CD14-positive monocyte (primary cell): ENCODE measurements around the gene CHMP1A. TPM values are rescaled to one million over a fixed set of nuclear protein-coding genes. Genes with fewer than 3 reads are reported as not detected.

ENCODE experiments used
- DNase-seq, 3 donors: peaks; one replicate each; pipeline ENCODE4 v3.0.0-alpha.2; 2011 to 2022
- H2AFZ ChIP-seq: 2 replicates; pipeline ENCODE4 v1.6.0; 2012; ENCODE audit warnings: mild to moderate bottlenecking, low read depth, low read length, inconsistent platforms; ENCODE audit not compliant: insufficient read depth, poor library complexity, severe bottlenecking
- H3K27ac ChIP-seq, 2 donors: 1 replicate in 1 of 2; 2 replicates in 1 of 2; pipeline ENCODE4 v1.5.1; 2012 to 2013; ENCODE audit warnings: low read length in 2 of 2, control low read depth in 1 of 2, inconsistent platforms in 1 of 2, low read depth in 1 of 2, mild to moderate bottlenecking in 1 of 2
- H3K27me3 ChIP-seq, 2 donors: one replicate each; pipeline versions ENCODE4 v1.6.0 to v1.6.1; 2011 to 2013; ENCODE audit warnings: low read length in 2 of 2; ENCODE audit not compliant: control insufficient read depth in 2 of 2, insufficient read depth in 2 of 2
- H3K36me3 ChIP-seq, 2 donors: replicated peaks in 1 of 2; 1 replicate in 1 of 2; 2 replicates in 1 of 2; pipeline versions ENCODE4 v1.5.1 to v1.6.1; 2012 to 2013; ENCODE audit warnings: low read length in 2 of 2, control low read depth in 1 of 2, inconsistent platforms in 1 of 2, mild to moderate bottlenecking in 1 of 2; ENCODE audit not compliant: insufficient read depth in 2 of 2, control insufficient read depth in 1 of 2
- H3K4me1 ChIP-seq, 2 donors: 1 replicate in 1 of 2; 2 replicates in 1 of 2; pipeline versions ENCODE4 v1.5.1 to v1.6.1; 2012 to 2013; ENCODE audit warnings: low read length in 2 of 2, control low read depth in 1 of 2, inconsistent platforms in 1 of 2, mild to moderate bottlenecking in 1 of 2, moderate library complexity in 1 of 2; ENCODE audit not compliant: insufficient read depth in 2 of 2, control insufficient read depth in 1 of 2
- H3K4me2 ChIP-seq: replicated peaks from 2 replicates; pipeline ENCODE3; 2012; ENCODE audit warnings: low read length, moderate library complexity, mild to moderate bottlenecking; ENCODE audit not compliant: poor library complexity, severe bottlenecking; ENCODE audit errors: extremely low read depth
- H3K4me3 ChIP-seq, 3 experiments: fragments of 200-600 bp in 1 of 3; sonication (generic) in 1 of 3; replicated peaks in 1 of 3; 1 replicate in 2 of 3; 2 replicates in 1 of 3; pipeline ENCODE4 v1.5.1; 2011 to 2013; ENCODE audit warnings: low read length in 3 of 3, mild to moderate bottlenecking in 3 of 3, control low read depth in 2 of 3, low read depth in 2 of 3, inconsistent platforms in 1 of 3, moderate library complexity in 1 of 3
- H3K79me2 ChIP-seq: 2 replicates; pipeline ENCODE4 v1.6.0; 2012; ENCODE audit warnings: mild to moderate bottlenecking, control low read depth, inconsistent platforms, low read length, moderate library complexity; ENCODE audit not compliant: insufficient read depth
- H3K9ac ChIP-seq: 2 replicates; pipeline ENCODE4 v1.6.0; 2017; ENCODE audit warnings: low read length, mild to moderate bottlenecking; ENCODE audit not compliant: insufficient read depth, poor library complexity, severe bottlenecking
- H3K9me3 ChIP-seq, 2 donors: replicated peaks in 1 of 2; 1 replicate in 1 of 2; 2 replicates in 1 of 2; pipeline versions ENCODE4 v1.5.1 to v1.6.1; 2012 to 2013; ENCODE audit warnings: low read length in 2 of 2, control low read depth in 1 of 2; ENCODE audit not compliant: control insufficient read depth in 1 of 2, insufficient read depth in 1 of 2
- H4K20me1 ChIP-seq: 2 replicates; pipeline ENCODE4 v1.6.0; 2012; ENCODE audit warnings: mild to moderate bottlenecking, low read length, control low read depth, moderate library complexity; ENCODE audit not compliant: insufficient read depth
- H3K27ac Mint-ChIP-seq, 7 donors: one replicate each; pipeline ENCODE4 v1.8.0; 2020; ENCODE audit warnings: mild to moderate bottlenecking in 7 of 7, mixed read lengths in 7 of 7, moderate library complexity in 6 of 7, inconsistent platforms in 2 of 7
- H3K27me3 Mint-ChIP-seq, 3 donors: one replicate each; pipeline ENCODE4 v1.8.0; 2021 to 2022; ENCODE audit warnings: low read depth in 3 of 3, mild to moderate bottlenecking in 3 of 3, mixed read lengths in 3 of 3, moderate library complexity in 3 of 3, inconsistent platforms in 1 of 3
- H3K36me3 Mint-ChIP-seq, 2 donors: one replicate each; pipeline ENCODE4 v1.8.0; 2020; ENCODE audit warnings: mixed read lengths in 2 of 2, inconsistent platforms in 1 of 2, mild to moderate bottlenecking in 1 of 2
- H3K4me1 Mint-ChIP-seq: one replicate; pipeline ENCODE4 v1.8.0; 2020; ENCODE audit warnings: mild to moderate bottlenecking, mixed read lengths
- H3K4me3 Mint-ChIP-seq, 2 donors: one replicate each; pipeline ENCODE4 v1.8.0; 2020; ENCODE audit warnings: mild to moderate bottlenecking in 2 of 2, mixed read lengths in 2 of 2, moderate library complexity in 1 of 2
- H3K9me3 Mint-ChIP-seq, 7 donors: one replicate each; pipeline ENCODE4 v1.8.0; 2020 to 2022; ENCODE audit warnings: mixed read lengths in 7 of 7, mild to moderate bottlenecking in 6 of 7, moderate library complexity in 6 of 7, inconsistent platforms in 2 of 7
- WGBS: methylation state at CpG from one replicate; pipeline ENCODE4 v1.1.5; 2013; ENCODE audit warnings: missing lambda C conversion rate; ENCODE audit not compliant: insufficient coverage; 5-methylcytosine and 5-hydroxymethylcytosine counted together
- intact Hi-C, 2 donors: fragments of 100-400 bp; cut with micrococcal nuclease; formaldehyde crosslinking; loops; one replicate each; pipeline versions ENCODE4 v1.15.0 to v1.15.1; 2023
- polyA plus RNA-seq, 3 donors: library from polyadenylated mRNA; depleted of rRNA in 1 of 3; unstranded in 2 of 3; stranded (reverse) in 1 of 3; fragments of 300-500 nt in 2 of 3; fragments of >200 nt in 1 of 3; fragmentation: Illumina TruSeq in 2 of 3; gene quantifications; 1 replicate in 2 of 3; 2 replicates in 1 of 3; pipeline ENCODE4 v1.2.3, GENCODE V29; 2012 to 2021
- TF ChIP-seq, protein P1 (sequence below): fragments of 200-600 bp; IDR thresholded peaks from one replicate; pipeline ENCODE4 v1.8.0; 2022; ENCODE audit warnings: antibody characterized with exemption, mild to moderate bottlenecking

CHMP1A gene
- polyA plus RNA-seq, 3 donors: 57.3 to 85.7 (median 76.6) TPM

DNA sequence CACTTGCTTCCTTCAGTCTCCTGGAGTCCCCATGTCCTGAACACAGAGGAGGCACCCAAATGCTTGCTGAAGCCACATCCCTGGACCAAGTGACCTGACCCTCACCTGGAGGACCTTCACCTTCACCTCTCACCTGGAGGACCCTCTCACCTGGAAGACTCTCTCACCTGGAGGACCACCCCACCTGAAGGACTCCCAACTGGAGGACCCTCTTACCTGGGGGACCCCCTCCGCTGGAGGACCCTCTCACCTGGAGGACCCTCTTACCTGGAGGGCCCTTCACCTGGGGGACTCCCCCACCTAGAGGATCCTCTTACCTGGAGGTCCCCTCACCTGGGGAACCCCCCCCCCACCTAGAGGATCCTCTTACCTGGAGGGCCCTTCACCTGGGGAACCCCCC is 28.4 kb upstream of the CHMP1A start:
- Histone ChIP-seq H3K4me1 (peaks cover 10 to 17% of the 10 kb centered on the region in 2 donors), H3K27ac (no peak overlapping the region), H2AFZ (no peak overlapping the region), H4K20me1 (no peaks in the 10 kb centered on the region), H3K79me2 (peaks cover 25% of the 10 kb centered on the region), H3K36me3 (peaks cover 10 to 20% of the 10 kb centered on the region in 2 donors), H3K4me2 (peak overlapping the region; percentile 99), H3K4me3 (peak overlapping the region in 1 of 3 experiments; percentile 97), H3K9me3 (peaks cover 0 to 20% of the 10 kb centered on the region in 2 donors), H3K27me3 (no peaks in the 10 kb centered on the region), H3K9ac (no peak overlapping the region)
- DNase-seq: no peak
- H3K4me1 Mint-ChIP-seq: peaks cover 9% of the 10 kb centered on the region
- H3K4me3 Mint-ChIP-seq: no peak overlapping the region
- peaks cover 10 to 27% (median 19%) of the 10 kb centered on the region in 7 donors for H3K9me3 Mint-ChIP-seq
- TF ChIP-seq, protein P1, sequence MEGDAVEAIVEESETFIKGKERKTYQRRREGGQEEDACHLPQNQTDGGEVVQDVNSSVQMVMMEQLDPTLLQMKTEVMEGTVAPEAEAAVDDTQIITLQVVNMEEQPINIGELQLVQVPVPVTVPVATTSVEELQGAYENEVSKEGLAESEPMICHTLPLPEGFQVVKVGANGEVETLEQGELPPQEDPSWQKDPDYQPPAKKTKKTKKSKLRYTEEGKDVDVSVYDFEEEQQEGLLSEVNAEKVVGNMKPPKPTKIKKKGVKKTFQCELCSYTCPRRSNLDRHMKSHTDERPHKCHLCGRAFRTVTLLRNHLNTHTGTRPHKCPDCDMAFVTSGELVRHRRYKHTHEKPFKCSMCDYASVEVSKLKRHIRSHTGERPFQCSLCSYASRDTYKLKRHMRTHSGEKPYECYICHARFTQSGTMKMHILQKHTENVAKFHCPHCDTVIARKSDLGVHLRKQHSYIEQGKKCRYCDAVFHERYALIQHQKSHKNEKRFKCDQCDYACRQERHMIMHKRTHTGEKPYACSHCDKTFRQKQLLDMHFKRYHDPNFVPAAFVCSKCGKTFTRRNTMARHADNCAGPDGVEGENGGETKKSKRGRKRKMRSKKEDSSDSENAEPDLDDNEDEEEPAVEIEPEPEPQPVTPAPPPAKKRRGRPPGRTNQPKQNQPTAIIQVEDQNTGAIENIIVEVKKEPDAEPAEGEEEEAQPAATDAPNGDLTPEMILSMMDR: no peak
- no CpG with 5 or more reads among the region's 1 CpG for WGBS
- intact Hi-C loops: no loop called here
- H3K36me3 Mint-ChIP-seq: peaks cover 11 to 19% of the 10 kb centered on the region in 2 donors
- H3K27me3 Mint-ChIP-seq: peaks cover 0 to 3% (median 0%) of the 10 kb centered on the region in 3 donors
- H3K27ac Mint-ChIP-seq: peak overlapping the region in 6 of 7 donors; percentile 28 to 77 (median 57)

DNA sequence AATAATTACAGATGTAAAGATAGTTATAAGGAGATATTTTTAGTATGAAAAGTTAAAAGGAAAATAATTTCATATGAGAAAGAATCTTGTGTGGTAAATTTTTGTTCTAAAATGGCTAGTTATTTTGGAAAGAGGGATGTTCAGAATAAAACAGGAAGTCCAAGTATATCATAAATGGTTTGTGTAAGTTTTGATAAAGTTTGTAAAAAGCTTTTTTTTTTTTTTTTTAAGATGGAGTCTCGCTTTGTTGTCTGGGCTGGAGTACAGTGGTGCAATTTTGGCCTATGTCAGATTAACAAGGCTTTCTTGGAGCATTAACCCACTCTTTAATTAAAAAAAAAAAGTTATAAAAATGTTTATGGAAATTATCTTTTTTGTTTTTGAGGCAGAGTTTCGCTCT is 20.8 kb upstream of the CHMP1A start:
- H3K9me3 Mint-ChIP-seq: peaks cover 6 to 56% (median 38%) of the 10 kb centered on the region in 7 donors
- 100% methylated on average over 1 of the region's 2 CpGs for WGBS
- Histone ChIP-seq H3K9ac (no peak overlapping the region), H3K4me3 (no peak overlapping the region), H3K27me3 (no peaks in the 10 kb centered on the region), H4K20me1 (no peaks in the 10 kb centered on the region), H3K4me2 (no peak overlapping the region), H3K9me3 (peaks cover 8 to 35% of the 10 kb centered on the region in 2 donors), H3K36me3 (no peaks in the 10 kb centered on the region), H2AFZ (no peak overlapping the region), H3K4me1 (no peaks in the 10 kb centered on the region), H3K27ac (no peak overlapping the region), H3K79me2 (no peaks in the 10 kb centered on the region)
- intact Hi-C loops: no loop called here
- TF ChIP-seq, protein P1: no peak
- H3K4me1 Mint-ChIP-seq: no peaks in the 10 kb centered on the region
- H3K36me3 Mint-ChIP-seq: no peaks in the 10 kb centered on the region
- no peak for DNase-seq
- peaks cover 0 to 4% (median 3%) of the 10 kb centered on the region in 3 donors for H3K27me3 Mint-ChIP-seq
- no peak overlapping the region for H3K27ac Mint-ChIP-seq
- no peak overlapping the region for H3K4me3 Mint-ChIP-seq
